Common myeloid progenitor, CD34-positive (primary cell): ENCODE measurements around the gene DPP10.

Experiments
- CTCF ChIA-PET: fragments of 350-600 bp; sonication (Branson Sonifier 250); formaldehyde crosslinking; loops from one replicate; lab custom pipeline; 2021; ENCODE audit warnings: antibody characterized with exemption; lab: Charles Lee
- POLR2A ChIA-PET: fragments of 350-600 bp; sonication (Branson Sonifier 250); formaldehyde crosslinking; loops from one replicate; lab custom pipeline; 2021; ENCODE audit warnings: antibody characterized with exemption; lab: Charles Lee
- DNase-seq, 3 donors: peaks; one replicate each; pipeline versions ENCODE4 v3.0.0 to v3.0.0-alpha.2; 2013
- H3K27ac ChIP-seq, 2 experiments: 1 replicate in 1 of 2; 2 replicates in 1 of 2; pipeline ENCODE4 v1.7.0; 2013; ENCODE audit warnings: inconsistent platforms in 2 of 2, low read length in 2 of 2, mild to moderate bottlenecking in 2 of 2, low read depth in 1 of 2, moderate library complexity in 1 of 2; ENCODE audit not compliant: severe bottlenecking in 2 of 2, insufficient read depth in 1 of 2, poor library complexity in 1 of 2
- H3K27me3 ChIP-seq, 5 experiments: replicated peaks in 2 of 5; 1 replicate in 3 of 5; 2 replicates in 2 of 5; pipeline versions ENCODE4 v1.6.1 to v1.7.0; 2013; ENCODE audit warnings: low read length in 4 of 5, mild to moderate bottlenecking in 2 of 5, moderate library complexity in 2 of 5, inconsistent platforms in 1 of 5; ENCODE audit not compliant: insufficient read depth in 5 of 5, control insufficient read depth in 4 of 5
- H3K36me3 ChIP-seq, 4 experiments: 1 replicate in 2 of 4; 2 replicates in 2 of 4; pipeline versions ENCODE4 v1.6.1 to v1.7.0; 2013; ENCODE audit warnings: low read length in 3 of 4, control low read depth in 1 of 4, mild to moderate bottlenecking in 1 of 4; ENCODE audit not compliant: control insufficient read depth in 4 of 4, insufficient read depth in 4 of 4
- H3K4me1 ChIP-seq, 4 experiments: 1 replicate in 3 of 4; 2 replicates in 1 of 4; pipeline versions ENCODE4 v1.6.1 to v1.7.1; 2013; ENCODE audit warnings: low read length in 3 of 4, mild to moderate bottlenecking in 3 of 4, control low read depth in 1 of 4, inconsistent platforms in 1 of 4, moderate library complexity in 1 of 4; ENCODE audit not compliant: control insufficient read depth in 4 of 4, insufficient read depth in 4 of 4; ENCODE audit errors: control extremely low read depth in 1 of 4
- H3K4me3 ChIP-seq, 7 experiments: 1 replicate in 4 of 7; 2 replicates in 3 of 7; pipeline versions ENCODE4 v1.5.1 to v1.7.0; 2013; ENCODE audit warnings: mild to moderate bottlenecking in 7 of 7, low read length in 6 of 7, moderate library complexity in 6 of 7, inconsistent platforms in 2 of 7, low read depth in 2 of 7, control low read depth in 1 of 7; ENCODE audit not compliant: insufficient read depth in 4 of 7, control insufficient read depth in 1 of 7; ENCODE audit errors: extremely low read depth in 1 of 7
- H3K9me3 ChIP-seq, 5 experiments: 1 replicate in 4 of 5; 2 replicates in 1 of 5; pipeline versions ENCODE4 v1.6.1 to v1.7.1; 2013; ENCODE audit warnings: low read length in 4 of 5, mild to moderate bottlenecking in 2 of 5, inconsistent platforms in 1 of 5, low read depth in 1 of 5, moderate library complexity in 1 of 5; ENCODE audit not compliant: control insufficient read depth in 4 of 5, insufficient read depth in 2 of 5; ENCODE audit errors: control extremely low read depth in 1 of 5
- WGBS: methylation state at CpG from one replicate; pipeline ENCODE4 v1.1.5; 2013; ENCODE audit not compliant: insufficient coverage; 5-methylcytosine and 5-hydroxymethylcytosine counted together

Gene DPP10

GRCh38 chr2:114784890-114785583 is 342.6 kb downstream of the DPP10 start:
- CTCF ChIA-PET, result no interaction called here
- DNase-seq, result no peak
- H3K4me3 ChIP-seq, result no peak overlapping the region
- H3K27me3 ChIP-seq, result peaks cover 0 to 2% (median 0%) of the 10 kb centered on the region in 5 experiments
- no peaks in the 10 kb centered on the region for H3K36me3 ChIP-seq
- no peaks in the 10 kb centered on the region for H3K4me1 ChIP-seq
- H3K9me3 ChIP-seq, result no peaks in the 10 kb centered on the region
- no peak overlapping the region for H3K27ac ChIP-seq
- WGBS, result 60% methylated on average over 3 of the region's 6 CpGs
- POLR2A ChIA-PET, result no interaction called here

- ChIA-PET CTCF (no interaction called here), POLR2A (no interaction called here)
- H3K9me3 ChIP-seq, result no peaks in the 10 kb centered on the region
- H3K4me3 ChIP-seq, result no peak overlapping the region
- no peaks in the 10 kb centered on the region for H3K36me3 ChIP-seq
- WGBS, result 86% methylated on average over 5 of the region's 5 CpGs
- H3K27ac ChIP-seq, result no peak overlapping the region
- H3K27me3 ChIP-seq, result peaks cover 0 to 2% (median 0%) of the 10 kb centered on the region in 5 experiments
- no peaks in the 10 kb centered on the region for H3K4me1 ChIP-seq
- DNase-seq, result no peak
Observed at GRCh38 chr2:114786901-114787300, 344.5 kb downstream of the DPP10 start.

DNA sequence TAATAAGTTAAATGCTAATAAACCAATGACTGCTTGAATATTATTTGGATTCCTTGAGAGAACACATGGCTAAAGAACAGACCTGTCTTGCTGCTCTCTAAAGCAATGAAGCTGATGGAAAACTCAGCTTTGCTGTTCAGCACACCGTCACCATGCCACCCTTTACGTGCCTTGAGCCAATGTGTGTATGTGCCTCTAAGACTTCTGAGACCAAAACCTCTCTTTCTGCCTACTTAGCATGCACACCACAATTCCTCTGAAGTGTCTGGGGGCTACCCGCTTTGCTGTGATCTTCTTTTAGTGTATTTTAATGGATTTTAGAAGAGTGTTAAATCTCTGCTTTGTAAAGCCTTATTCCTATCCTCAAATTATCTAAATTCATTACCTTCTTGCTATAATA is 345.0 kb downstream of the DPP10 start:
- H3K4me1 ChIP-seq, result no peaks in the 10 kb centered on the region
- no peak for DNase-seq
- peaks cover 0 to 2% (median 0%) of the 10 kb centered on the region in 5 experiments for H3K27me3 ChIP-seq
- no peaks in the 10 kb centered on the region for H3K36me3 ChIP-seq
- H3K27ac ChIP-seq, result no peak overlapping the region
- POLR2A ChIA-PET, result no interaction called here
- 93% methylated on average over 2 of the region's 3 CpGs for WGBS
- no peak overlapping the region for H3K4me3 ChIP-seq
- no peaks in the 10 kb centered on the region for H3K9me3 ChIP-seq
- CTCF ChIA-PET, result no interaction called here

DNA sequence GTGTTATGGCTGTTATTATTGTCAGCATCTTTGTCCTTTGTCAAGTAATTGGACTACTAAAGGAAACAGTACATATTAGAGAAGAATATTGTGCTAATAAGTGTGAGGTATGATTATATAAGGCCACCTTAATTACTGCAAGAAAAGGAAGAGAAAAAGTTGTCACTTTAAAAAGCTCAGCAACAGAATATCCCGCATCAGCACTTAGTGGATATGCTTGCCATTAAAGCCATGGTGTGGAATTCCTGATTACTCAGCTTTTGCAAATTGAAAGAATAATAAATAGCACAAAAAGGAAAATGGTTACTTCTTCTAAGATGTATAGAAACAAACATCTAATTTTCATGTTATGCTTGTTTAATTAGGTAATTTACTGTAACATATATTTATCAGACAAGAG is 347.5 kb downstream of the DPP10 start:
- H3K9me3 ChIP-seq, result no peaks in the 10 kb centered on the region
- no peaks in the 10 kb centered on the region for H3K27me3 ChIP-seq
- no peak for DNase-seq
- H3K27ac ChIP-seq, result no peak overlapping the region
- no peaks in the 10 kb centered on the region for H3K36me3 ChIP-seq
- POLR2A ChIA-PET, result no interaction called here
- H3K4me3 ChIP-seq, result no peak overlapping the region
- H3K4me1 ChIP-seq, result no peaks in the 10 kb centered on the region
- CTCF ChIA-PET, result no interaction called here
- WGBS, result no CpG with 5 or more reads among the region's 1 CpG

GRCh38 chr2:114797540-114797939 is 355.1 kb downstream of the DPP10 start:
- ChIA-PET POLR2A (no interaction called here), CTCF (no interaction called here)
- 100% methylated on average over 2 of the region's 4 CpGs for WGBS
- H3K4me3 ChIP-seq, result no peak overlapping the region
- no peaks in the 10 kb centered on the region for H3K9me3 ChIP-seq
- no peak overlapping the region for H3K27ac ChIP-seq
- H3K27me3 ChIP-seq, result no peaks in the 10 kb centered on the region
- no peaks in the 10 kb centered on the region for H3K36me3 ChIP-seq
- H3K4me1 ChIP-seq, result no peaks in the 10 kb centered on the region
- DNase-seq, result no peak

- 100% methylated on average over 1 of the region's 2 CpGs for WGBS
- Histone ChIP-seq H3K4me3 (no peak overlapping the region), H3K36me3 (no peaks in the 10 kb centered on the region), H3K27ac (no peak overlapping the region), H3K9me3 (no peaks in the 10 kb centered on the region), H3K4me1 (no peaks in the 10 kb centered on the region), H3K27me3 (no peaks in the 10 kb centered on the region)
- DNase-seq, result no peak
- CTCF ChIA-PET, result no interaction called here
- POLR2A ChIA-PET, result no interaction called here
Observed at GRCh38 chr2:114797942-114798341, 355.5 kb downstream of the DPP10 start.

- H3K9me3 ChIP-seq, result no peaks in the 10 kb centered on the region
- WGBS, result 100% methylated on average over 1 of the region's 2 CpGs
- H3K27ac ChIP-seq, result no peak overlapping the region
- H3K27me3 ChIP-seq, result no peaks in the 10 kb centered on the region
- H3K36me3 ChIP-seq, result no peaks in the 10 kb centered on the region
- ChIA-PET POLR2A (no interaction called here), CTCF (no interaction called here)
- no peak overlapping the region for H3K4me3 ChIP-seq
- DNase-seq, result no peak
- H3K4me1 ChIP-seq, result no peaks in the 10 kb centered on the region
Observed at GRCh38 chr2:114800371-114800770, 357.9 kb downstream of the DPP10 start.
